ENCODE results near the gene AACS.
"Not testable (repeated sequence)": the region's sequence is repeated elsewhere in the genome, so short reads cannot be mapped to it uniquely, and the experiment has no call there.

Gene AACS

GRCh38 chr12:125124320-125124966 is 59.2 kb downstream of the AACS start:
- no peak for DNase-seq (ENCODE audit: low spot score)

GRCh38 chr12:125125271-125125670 is 60.0 kb downstream of the AACS start:
- no peak for DNase-seq (ENCODE audit: low spot score)

DNA sequence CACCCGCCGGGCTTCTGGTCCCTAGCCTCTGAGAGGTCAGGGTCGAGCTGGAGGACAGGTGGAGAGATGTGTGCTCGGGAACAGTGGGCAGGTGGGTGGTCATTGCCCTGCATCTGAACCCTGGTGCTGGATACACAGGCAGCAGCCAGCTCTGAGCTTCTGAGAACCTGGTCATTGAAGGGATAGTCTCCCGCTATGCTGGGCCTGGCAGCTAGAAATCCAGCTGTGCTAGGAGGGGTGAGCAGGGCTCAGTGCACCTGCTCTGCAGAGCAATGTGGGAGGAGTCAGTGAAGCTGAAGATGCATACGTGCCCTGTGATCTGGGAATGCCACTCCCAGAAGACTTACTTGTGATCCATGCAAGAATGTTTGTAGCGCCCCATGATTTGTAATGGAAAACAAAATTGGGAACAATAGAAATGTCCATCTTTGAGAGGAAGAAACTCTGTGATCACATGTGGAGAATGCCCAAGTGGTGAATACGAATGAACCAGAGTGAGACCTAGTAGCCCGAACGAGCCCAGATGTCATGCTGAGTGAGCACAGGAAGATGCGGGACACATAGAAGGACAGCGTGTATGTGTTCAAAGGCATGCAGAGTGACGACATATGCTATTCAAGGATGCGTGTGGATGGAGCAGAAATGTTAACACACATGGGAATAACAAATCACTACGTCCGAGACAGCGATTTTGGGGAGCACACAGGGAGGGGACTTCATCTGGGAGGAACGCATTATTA is 63.4 kb downstream of the AACS start:
- DNase-seq (ENCODE audit: low spot score) = no peak

DNA sequence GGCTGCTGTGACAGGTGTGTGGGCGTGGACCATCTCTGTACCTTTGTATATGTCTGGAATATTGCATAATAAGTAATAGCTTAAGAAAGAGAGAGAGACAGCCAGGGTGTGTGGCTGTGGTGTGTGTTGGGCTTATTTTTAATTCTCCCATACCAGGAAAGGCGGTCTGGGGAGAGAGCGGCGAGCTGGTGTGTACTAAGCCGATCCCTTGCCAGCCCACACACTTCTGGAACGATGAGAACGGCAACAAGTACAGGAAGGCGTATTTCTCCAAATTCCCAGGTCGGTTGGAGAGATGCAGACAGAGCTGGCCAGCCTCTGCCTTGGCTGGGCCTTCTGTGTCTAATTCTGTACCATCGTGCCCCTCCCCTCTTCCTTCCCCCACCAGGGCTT is 63.9 kb downstream of the AACS start:
- DNase-seq (ENCODE audit: low spot score) = no peak

DNA sequence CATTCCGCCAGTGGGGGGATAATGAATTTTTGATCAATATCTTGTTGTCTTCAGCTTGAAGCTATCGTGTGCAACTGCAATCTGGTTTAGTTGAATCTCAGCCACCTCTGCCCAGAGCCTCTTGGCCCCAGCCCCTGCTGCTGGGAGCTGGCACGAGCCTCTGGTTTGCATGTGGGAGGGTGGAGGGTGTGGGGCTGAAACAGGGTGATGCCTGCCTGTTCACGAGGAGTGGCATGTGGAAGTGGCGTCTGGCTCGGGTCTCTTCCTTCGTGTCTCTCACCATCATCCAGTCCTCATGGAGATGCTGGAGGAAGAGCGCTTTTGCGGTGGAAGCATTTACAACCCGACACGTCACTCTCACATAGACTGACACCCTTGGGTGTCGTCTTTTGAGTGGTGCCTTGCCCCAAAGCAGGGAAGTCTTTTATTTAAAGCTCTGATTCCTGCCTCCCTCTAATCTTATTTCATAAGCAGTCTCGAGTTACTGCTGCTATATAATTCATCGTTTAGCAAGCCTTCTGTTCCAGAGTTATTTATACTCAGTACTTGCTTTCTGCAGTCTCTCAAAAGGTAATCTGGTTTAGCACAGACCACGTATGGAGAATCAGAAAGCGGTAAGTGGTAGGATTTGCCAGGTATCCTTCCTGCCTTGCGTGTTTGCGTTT is 64.5 kb downstream of the AACS start:
- DNase-seq (ENCODE audit: low spot score) = no peak

DNA sequence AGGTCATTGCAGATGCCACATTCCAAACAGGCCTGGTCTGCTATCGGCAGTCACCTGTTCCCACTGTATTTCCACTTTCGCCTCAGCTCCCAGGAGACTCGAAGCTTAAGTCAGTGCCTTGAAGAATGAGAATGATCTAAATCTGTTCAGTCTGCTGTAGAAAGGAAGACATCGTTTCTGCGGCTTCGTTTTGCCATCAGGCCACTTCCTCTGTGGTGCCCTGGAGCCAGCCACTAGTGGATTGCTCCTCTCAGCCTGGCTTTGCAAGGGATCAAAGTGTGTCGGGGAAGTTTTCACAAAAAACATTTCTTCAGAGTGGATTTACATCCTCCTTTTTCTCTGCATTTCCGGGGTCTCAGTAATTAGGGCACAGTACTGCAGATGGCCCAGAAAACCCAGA is 66.7 kb downstream of the AACS start:
- DNase-seq (ENCODE audit: low spot score) = no peak

GRCh38 chr12:125132698-125133400 is 67.6 kb downstream of the AACS start:
- no peak for DNase-seq (ENCODE audit: low spot score)

DNA sequence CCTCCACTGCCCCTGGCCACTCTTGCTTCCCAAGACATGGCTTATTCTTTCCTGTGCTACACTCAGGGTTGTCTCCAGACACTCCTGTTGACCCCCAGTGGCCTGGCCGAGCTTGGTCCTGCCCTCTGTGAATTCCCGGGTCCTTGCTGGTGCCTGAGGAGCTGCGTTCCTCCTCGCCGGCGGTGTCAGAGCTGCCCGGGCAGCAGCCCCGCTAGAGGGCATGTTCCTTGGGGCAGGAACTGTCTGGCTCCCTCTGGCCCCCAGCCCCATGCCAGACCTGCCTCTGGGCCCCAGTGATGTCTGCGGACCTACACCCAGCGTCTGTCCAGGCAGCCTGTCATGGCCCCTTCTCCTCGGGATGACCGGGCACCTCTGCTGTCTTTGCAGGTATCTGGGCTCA is 68.4 kb downstream of the AACS start:
- DNase-seq (ENCODE audit: low spot score) = no peak

GRCh38 chr12:125134576-125134975 is 69.3 kb downstream of the AACS start:
- DNase-seq (ENCODE audit: low spot score) = no peak

GRCh38 chr12:125135906-125136305 is 70.7 kb downstream of the AACS start:
- no peak for DNase-seq (ENCODE audit: low spot score)

- DNase-seq (ENCODE audit: low spot score) = no peak
These were observed 71.5 kb downstream of the AACS start for GRCh38 chr12:125136702-125137101.

GRCh38 chr12:125137766-125138344 is 72.6 kb downstream of the AACS start:
- no peak for DNase-seq (ENCODE audit: low spot score)

GRCh38 chr12:125140279-125141209 is 75.3 kb downstream of the AACS start:
- DNase-seq (ENCODE audit: low spot score) = no peak

DNA sequence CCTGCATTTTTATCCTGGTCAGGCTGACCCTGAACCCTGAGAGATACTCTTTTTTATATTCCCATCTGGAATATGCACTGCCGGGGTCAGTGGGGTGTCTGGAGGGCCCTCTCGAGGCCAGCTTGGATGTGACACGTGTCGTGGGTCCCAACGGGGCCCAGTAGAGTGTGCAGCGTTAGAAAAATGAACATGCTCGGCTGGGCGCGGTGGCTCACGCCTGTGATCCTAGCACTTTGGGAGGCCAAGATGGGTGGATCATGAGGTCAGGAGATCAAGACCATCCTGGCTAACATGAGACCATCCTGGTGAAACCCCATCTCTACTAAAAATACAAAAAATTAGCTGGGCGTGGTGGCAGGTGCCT is 76.0 kb downstream of the AACS start:
- not testable (repeated sequence) for DNase-seq (ENCODE audit: low spot score)

DNA sequence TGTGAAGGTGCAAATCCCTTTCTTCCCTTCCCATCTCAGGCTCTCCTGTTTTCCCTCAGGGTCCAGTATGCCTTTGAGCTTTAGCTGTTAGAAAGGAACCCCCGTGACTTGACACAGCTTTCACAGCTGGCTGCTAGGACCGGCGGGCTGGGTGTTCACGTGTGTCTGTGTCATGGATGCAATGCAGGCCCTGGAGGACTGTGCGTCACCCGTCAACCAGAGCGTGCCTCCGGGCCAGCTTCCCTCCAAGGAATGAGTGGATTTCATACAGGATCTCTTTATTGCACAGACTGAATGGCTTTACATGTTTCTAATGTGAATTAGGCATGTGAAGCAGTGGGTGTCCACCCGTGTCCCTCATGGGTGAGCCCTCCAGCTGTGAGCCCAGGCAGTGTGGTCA is 77.4 kb downstream of the AACS start:
- DNase-seq (ENCODE audit: low spot score) = no peak

DNA sequence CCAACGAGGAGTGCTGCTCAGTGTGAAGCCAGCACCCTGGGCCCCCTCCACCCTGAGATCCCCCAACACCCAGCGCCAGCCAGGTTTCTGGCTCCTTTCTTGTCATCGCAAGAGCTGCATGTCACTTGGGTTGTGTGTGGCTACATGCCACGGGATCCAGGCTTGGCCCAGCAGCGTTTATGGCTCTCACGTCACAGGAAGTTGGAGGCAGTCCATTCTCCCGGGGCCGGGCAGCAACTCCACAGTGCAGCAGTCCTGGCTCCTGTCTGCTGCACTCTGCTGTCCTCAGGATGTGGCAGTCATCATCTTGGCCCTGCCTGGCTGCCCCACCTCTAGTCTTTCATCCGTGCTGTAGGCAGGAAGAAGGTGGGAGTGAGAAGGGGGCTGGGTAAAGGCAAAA is 78.3 kb downstream of the AACS start:
- no peak for DNase-seq (ENCODE audit: low spot score)

DNA sequence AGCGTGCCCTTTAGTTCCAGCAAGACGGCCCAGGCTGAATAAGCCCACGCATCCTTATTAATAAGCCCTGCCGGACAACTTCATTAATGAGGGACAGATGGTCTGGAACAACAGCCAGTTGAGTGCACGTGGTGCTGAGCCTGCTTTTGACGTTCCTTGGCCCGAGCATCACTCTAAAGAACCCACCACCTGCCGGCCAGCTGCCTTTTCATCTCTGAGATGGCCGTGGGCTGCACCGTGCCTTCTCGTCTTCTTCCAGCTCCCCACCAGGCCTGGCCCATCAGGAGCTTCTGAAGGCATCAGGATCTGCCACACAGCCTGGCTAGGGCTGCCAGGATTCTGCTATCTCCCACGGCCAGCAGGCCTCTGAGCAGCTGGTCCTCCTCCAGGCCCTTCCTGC is 80.0 kb downstream of the AACS start:
- DNase-seq (ENCODE audit: low spot score) = no peak

- no peak for DNase-seq (ENCODE audit: low spot score)
These were observed 83.1 kb downstream of the AACS start for GRCh38 chr12:125148316-125148715.

- no peak for DNase-seq (ENCODE audit: low spot score)
These were observed 84.2 kb downstream of the AACS start for GRCh38 chr12:125149160-125150108.

DNA sequence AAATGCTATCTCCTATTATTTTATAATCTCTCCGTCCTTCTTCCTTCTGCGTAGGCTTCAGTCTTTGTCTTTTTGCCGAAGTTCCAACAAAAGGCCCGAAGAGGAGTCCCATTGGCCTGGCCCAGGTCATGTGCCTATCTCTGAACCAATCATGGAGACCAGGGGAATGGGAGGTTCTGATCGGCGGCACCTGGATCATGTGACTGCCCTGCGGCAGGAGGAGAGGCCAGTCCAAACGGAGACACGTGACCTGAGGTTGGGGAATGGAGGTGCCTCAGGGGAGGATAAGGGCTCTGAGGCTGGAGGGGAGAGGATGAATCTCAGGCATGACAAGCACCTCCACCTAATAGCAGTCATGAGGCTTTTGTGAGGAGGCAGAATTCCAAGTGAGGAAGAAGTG is 86.0 kb downstream of the AACS start:
- no peak for DNase-seq (ENCODE audit: low spot score)
